ENCODE measurements around the gene ADARB1. TPM values are rescaled to one million over a fixed set of nuclear protein-coding genes. Genes with fewer than 3 reads are reported as not detected.

Gene ADARB1
- total RNA-seq, 1 experiment from 2014 or later = 12.1 TPM

GRCh38 chr21:45226540-45227326 lies 152.4 kb downstream of the ADARB1 start:
- H4K20me1 ChIP-seq (ENCODE audit: insufficient read depth) = no peaks in the 10 kb centered on the region
- H2AFZ ChIP-seq = no peak overlapping the region
- no peak overlapping the region for H3K4me3 ChIP-seq
- no peaks in the 10 kb centered on the region for H3K9me2 ChIP-seq (ENCODE audit: insufficient read depth)
- DNase-seq = no peak
- intact Hi-C loops (cut with micrococcal nuclease; ENCODE audit: unreplicated experiment) = no loop called here
- no peaks in the 10 kb centered on the region for H3K27me3 ChIP-seq (ENCODE audit: insufficient read depth, low read depth)
- no peak overlapping the region for H3K4me2 ChIP-seq
- no peaks in the 10 kb centered on the region for H3K9me3 ChIP-seq (ENCODE audit: insufficient read depth, low read depth)
- POLR2A ChIA-PET (ENCODE audit: unreplicated experiment) = no interaction called here
- CTCF ChIA-PET = no interaction called here
- no peak overlapping the region for H3K27ac ChIP-seq
- peaks cover 14% of the 10 kb centered on the region; the same call in 1 of the 2 replicates for H3K4me1 ChIP-seq (replicated peaks; ENCODE audit: insufficient read depth)
- H3F3A ChIP-seq (ENCODE audit: insufficient read depth, low read depth) = peaks cover 12% of the 10 kb centered on the region; the same call in 1 of the 2 replicates
- TF ChIP-seq EZH2 (IDR thresholded peaks at IDR 0.05; ENCODE audit: low read depth) (no peak), CTCF (conservative IDR thresholded peaks at IDR 0.05) (no peak)
- no peaks in the 10 kb centered on the region for H3K36me3 ChIP-seq (ENCODE audit: low read depth)
- no TSS peak for BruUV-seq (replicated peaks)
- no peaks in the 10 kb centered on the region for H3K79me2 ChIP-seq (ENCODE audit: low read depth)

DNA sequence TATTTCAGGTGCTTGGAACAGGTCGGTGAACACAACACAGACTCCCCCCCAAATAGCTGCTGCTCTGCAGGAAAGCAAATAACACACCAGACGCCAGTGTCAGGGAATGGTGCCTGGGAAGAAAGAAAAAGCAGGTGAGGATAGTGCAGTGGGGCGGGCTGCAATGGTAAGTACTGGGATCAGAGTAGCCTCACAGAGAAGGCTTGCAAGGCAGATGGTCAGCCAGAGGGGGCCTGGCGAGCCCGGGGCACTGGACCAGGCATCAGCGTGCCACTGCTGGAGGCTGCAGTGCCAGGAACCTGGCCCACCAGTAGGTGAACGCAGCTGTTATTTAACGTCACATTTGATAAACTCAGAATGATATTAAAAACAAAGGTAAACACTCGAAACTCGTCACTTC lies 153.4 kb downstream of the ADARB1 start:
- CTCF ChIA-PET = no interaction called here
- intact Hi-C loops (cut with micrococcal nuclease; ENCODE audit: unreplicated experiment) = no loop called here

DNA sequence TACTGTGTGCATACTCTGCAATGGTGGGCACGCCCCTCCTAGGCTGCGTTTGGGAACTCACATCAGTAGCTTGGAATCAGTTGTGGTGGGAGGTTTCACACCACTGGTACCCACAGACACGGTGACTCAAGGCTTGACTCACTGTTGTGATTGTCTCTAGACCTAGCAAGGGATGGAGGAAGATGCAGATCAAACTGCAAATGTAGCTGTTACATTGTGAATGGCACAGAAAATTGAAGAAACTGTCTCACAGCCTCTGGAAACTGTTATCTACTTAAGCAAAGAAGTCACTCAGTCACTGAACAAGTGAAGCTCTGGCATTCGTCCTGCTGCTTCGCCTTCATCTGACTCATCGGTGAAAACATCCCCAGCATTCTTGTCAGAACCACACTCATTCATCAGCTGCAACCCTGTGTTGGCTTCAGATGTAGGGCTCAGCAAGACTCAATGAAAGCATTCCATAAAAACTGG lies 153.8 kb downstream of the ADARB1 start:
- Histone ChIP-seq H3K9me3 (ENCODE audit: insufficient read depth, low read depth) (no peaks in the 10 kb centered on the region), H3K4me2 (peak overlapping the region; percentile 11; the same call in 1 of the 2 replicates), H4K20me1 (ENCODE audit: insufficient read depth) (no peaks in the 10 kb centered on the region), H2AFZ (no peak overlapping the region), H3F3A (ENCODE audit: insufficient read depth, low read depth) (peaks cover 12% of the 10 kb centered on the region; the same call in 1 of the 2 replicates), H3K27ac (no peak overlapping the region), H3K4me3 (no peak overlapping the region), H3K4me1 (replicated peaks; ENCODE audit: insufficient read depth) (peaks cover 14% of the 10 kb centered on the region; the same call in 1 of the 2 replicates), H3K27me3 (ENCODE audit: insufficient read depth, low read depth) (no peaks in the 10 kb centered on the region), H3K9me2 (ENCODE audit: insufficient read depth) (no peaks in the 10 kb centered on the region), H3K36me3 (ENCODE audit: low read depth) (no peaks in the 10 kb centered on the region), H3K79me2 (ENCODE audit: low read depth) (no peaks in the 10 kb centered on the region)
- peak; percentile 58 to 79 for DNase-seq
- POLR2A ChIA-PET (ENCODE audit: unreplicated experiment) = interaction anchor here (0.5 to 0.6 kb wide), 2 partner anchors 53 to 158 kb away, joined by 3 read pairs; no protein-coding TSS in a partner anchor
- BruUV-seq (replicated peaks) = no TSS peak
- intact Hi-C loops (cut with micrococcal nuclease; ENCODE audit: unreplicated experiment) = no loop called here
- TF ChIP-seq EZH2 (IDR thresholded peaks at IDR 0.05; ENCODE audit: low read depth) = no peak
- TF ChIP-seq CTCF (conservative IDR thresholded peaks at IDR 0.05) = no peak
- CTCF ChIA-PET = no interaction called here

More for the DNA sequence above, 153.4 kb downstream of the ADARB1 start:
- TF ChIP-seq CTCF (conservative IDR thresholded peaks at IDR 0.05) = no peak
- no peak for TF ChIP-seq EZH2 (IDR thresholded peaks at IDR 0.05; ENCODE audit: low read depth)
- BruUV-seq (replicated peaks) = no TSS peak
- POLR2A ChIA-PET (ENCODE audit: unreplicated experiment) = no interaction called here
- Histone ChIP-seq H3K27me3 (ENCODE audit: insufficient read depth, low read depth) (no peaks in the 10 kb centered on the region), H2AFZ (no peak overlapping the region), H3K9me2 (ENCODE audit: insufficient read depth) (no peaks in the 10 kb centered on the region), H4K20me1 (ENCODE audit: insufficient read depth) (no peaks in the 10 kb centered on the region), H3K4me3 (no peak overlapping the region), H3K36me3 (ENCODE audit: low read depth) (no peaks in the 10 kb centered on the region), H3F3A (ENCODE audit: insufficient read depth, low read depth) (peaks cover 12% of the 10 kb centered on the region; the same call in 1 of the 2 replicates), H3K27ac (no peak overlapping the region), H3K9me3 (ENCODE audit: insufficient read depth, low read depth) (no peaks in the 10 kb centered on the region), H3K4me1 (replicated peaks; ENCODE audit: insufficient read depth) (peaks cover 14% of the 10 kb centered on the region; the same call in 1 of the 2 replicates), H3K4me2 (no peak overlapping the region; the same call in 1 of the 2 replicates), H3K79me2 (ENCODE audit: low read depth) (no peaks in the 10 kb centered on the region)
- no peak for DNase-seq
